HL-60/S4 (cell line): ENCODE measurements around the gene ISOC2.

ENCODE experiments used
- in situ Hi-C: fragments of 300-500 bp; cut with MboI; formaldehyde crosslinking; loops from 2 replicates; pipeline ENCODE4 v1.14.3; 2022; ENCODE audit warnings: low sequenced_read_pairs

Gene ISOC2

DNA sequence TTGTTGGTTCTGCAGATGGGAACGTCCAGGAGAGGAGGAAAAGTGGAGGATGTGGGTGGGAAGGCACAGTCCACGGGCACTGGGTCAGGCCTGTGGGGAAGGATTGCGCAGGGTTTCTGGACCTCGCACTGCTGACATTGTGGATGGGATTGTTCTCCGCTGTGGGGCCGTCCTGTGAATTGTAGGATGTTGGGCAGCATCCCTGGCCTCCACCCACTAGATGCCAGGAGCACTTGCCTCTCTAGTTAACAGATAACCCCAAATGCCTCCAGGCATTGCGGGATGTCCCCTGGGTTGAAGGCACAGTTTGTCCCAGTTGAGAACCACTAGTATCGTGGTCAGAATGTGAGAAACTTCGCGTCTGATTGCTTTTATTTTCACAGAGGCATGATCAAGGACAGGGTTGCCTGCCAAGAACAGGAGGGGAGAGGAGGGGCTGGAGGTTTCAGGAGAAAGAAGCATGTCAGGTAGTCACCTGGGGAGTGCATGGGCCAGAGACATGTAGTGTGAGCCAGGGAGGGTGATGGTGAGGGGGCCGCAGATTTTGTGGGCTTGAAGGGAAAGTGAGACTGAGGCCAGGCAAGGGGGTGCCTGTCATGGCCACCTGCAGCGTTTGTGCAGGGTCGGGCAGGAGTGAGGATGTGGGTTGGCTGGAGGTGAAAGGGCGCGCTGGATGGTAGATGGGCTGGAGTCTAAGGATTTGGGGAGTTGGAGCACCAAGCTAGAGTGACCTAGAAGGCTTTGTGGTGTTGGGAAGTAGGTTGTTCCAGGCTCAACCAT, 18.2 kb upstream of the ISOC2 start:
- in situ Hi-C loops = no loop called here

DNA sequence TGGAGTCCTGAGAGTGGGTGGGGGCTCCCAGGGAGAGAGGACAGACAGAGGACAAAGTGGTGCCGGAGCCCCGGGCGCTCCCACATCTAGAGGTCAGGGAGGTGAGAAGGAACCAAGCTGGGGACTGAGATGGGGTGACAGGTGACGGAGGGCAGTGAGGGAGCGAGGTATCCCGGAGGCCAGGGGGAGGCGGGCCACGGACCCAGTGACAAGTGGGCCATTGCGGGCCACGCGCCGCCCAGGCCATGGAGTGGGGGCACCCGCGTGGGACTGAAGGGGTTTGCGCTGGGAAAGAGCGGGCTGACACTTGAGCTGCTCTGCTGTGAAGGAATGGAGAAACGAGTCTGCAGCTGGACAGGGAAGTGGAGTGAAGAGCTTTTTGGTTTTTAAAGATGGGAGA, 17.6 kb upstream of the ISOC2 start:
- in situ Hi-C loops = no loop called here

DNA sequence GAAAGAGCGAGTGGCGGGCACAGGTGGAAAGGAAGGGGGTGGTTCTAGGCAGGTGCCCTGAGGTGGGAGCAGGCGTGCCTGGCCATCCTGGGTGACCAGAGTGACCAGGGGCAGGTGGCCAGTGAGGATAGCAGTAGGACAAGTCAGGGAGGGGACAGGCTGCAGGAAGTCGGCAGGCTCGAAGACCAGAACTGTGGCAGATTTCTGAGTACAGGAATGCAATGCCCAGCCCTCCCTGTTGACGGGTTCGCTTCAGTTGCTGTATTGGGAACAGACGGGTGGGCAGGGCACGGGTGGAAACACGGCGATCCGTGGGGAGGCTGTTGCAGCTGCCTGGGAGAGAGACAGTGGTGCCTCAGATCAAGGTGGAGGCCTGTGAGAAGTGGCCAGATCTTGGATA, 16.9 kb upstream of the ISOC2 start:
- in situ Hi-C loops = no loop called here

DNA sequence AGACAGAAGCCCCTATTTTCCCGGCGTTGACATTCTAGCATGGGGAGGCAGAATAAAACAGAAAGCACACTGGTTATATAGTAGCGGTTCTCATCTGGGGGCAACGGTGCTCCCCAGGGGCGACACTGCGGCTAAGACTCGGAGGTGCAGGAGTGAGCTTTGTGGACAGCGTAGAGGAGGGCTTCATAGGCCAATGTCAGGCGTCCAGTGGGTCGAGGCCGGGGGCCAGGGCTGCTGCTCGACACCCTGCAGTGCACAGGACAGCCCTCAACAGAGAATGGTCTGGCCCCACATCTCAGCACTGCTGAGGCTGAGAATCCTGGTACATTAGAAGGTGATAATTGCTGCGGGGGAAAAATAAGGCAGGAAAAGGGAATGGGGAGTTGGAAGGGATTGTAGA, 16.5 kb upstream of the ISOC2 start:
- in situ Hi-C loops = no loop called here

DNA sequence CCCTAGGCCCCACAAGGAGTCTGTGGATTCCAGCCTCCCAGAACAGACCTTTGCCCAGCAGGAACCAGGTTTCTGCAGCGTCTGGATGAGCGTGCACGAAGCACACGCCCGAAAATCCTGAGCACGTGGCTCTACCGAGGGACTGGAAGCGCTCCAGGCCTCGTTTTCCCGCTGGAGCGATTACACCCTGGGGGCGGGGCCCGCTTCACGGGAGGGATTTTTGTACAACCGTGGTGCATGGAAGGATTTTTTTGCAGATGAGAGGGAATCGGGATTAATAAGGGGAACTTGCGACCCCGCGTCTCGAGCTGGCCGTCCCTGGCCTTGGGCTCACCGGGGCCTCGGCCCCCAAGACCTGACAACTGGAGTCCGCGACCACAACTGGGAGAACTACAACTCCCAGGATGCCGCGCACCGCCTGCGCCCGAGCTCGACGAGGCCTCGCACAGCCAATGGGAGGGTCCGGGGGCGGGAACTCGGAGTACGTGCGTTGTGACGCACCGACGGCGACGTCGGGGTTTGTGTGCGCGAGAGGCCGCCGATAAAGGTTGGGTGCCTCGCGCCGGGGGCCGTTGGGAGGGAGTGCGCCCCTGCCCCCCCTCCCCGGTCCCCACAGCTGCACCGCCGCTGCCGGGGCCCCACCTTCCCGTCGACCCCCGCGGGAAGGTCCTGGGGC, 14.8 kb upstream of the ISOC2 start, which contains the start of gene ZNF628:
ZNF628 (plus strand) TSS at position 518 of the 676 bp plus-strand sequence. CDS start 3,294 bp downstream, outside the sequence.
- in situ Hi-C loops = no loop called here

DNA sequence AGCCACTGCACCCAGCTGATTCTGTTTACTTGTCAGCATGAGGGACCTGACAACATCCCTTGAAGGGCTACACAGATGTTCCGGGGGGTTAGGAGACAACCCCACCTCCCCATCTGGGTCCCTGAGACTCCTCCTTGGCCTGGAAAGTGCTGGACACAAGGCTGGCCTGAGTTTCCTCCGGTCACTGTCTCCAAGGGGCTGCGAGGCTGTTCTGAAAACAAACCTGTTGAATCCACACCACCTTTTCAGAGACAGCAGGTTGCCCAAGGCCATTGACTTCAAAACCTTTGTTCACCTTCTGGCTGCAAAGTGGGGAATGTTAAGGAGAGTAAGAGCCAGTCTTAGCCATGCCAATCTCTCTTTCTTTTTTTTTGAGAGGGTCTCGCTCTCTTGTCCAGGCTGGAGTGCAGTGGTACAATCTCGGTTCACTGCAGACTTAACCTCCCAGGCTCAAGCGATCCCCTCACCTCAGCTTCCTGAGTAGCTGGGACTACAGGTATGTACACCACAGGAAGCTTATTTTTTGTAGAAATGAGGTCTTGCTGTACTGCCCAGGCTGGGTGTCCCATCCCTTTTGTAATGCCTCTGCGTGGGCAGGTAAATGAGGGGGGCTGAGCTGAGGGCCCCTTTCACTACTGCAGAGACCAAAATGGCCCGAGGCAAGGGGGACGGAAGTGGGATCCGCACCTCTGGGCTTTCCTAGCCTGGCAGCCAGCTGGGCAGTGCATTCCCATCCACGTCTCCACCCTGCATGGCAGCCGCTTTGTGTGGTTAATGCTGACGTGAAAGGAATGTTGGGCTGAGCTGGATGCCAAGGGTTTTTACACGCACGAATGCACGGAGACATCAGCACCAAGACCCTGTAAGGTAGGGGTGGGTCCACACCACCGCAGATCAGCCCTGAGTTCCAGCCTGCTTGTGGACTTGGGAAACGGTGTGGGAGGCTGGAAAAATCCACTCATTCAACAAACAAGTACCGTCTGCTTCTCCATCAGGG, 13.1 kb upstream of the ISOC2 start:
- in situ Hi-C loops = no loop called here

DNA sequence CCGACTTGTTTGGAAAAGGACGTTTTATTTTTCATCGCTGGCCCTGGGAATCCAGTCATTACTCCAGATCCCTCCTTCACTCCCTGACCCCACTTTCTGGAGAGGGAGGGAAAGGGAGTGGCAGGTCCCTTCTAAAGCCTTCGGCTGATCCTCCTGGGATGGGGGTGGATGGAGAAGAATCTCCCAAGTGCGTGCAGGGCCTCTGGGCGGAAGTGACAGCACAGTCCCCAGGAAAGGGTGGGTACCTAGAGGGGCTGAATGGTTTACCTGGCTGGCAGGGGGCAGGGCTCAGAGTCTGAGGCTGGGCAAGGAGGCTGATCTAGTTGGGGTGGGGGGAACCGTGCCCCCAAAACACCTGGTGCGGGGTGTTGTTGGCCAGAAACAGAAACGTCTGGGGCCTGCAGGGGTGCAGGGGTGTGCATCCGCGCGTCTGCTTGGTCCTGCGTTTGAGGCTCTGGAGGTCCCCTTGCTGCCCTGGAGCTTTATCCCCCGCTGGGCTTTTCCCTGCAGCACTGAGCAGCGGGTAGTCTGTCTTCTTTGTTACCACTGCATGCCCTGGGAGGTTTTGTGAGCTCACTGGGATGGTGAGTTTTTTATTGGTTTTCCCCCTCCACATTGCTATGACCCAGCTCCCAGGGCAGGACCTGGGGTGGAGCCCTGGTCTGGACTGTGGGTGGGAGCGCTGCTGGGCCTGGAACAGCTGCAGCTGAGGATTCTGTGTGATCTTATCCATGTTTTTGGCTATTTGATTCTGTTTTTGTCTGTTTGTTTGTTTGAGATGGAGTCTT, 12.0 kb upstream of the ISOC2 start:
- in situ Hi-C loops = no loop called here

DNA sequence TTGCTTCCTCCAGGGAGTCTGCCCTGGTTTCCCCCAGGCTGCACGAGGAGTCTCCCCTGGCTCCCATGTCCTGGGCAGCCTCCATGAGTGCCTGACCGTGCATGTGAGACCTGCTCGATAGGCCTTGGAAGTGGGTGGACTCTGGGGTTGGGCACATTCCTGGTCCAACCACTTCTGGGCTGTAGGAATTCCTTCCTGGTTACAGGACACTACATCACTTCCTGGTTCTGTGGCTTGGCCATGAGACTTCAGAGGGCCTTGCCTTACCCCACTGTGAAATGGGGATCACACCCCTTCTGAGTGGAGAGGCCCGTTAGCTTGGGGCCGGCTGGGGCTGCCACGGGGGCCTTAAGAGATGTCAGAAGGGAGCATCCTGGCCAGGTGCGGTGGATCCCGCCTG, 11.0 kb upstream of the ISOC2 start:
- in situ Hi-C loops = no loop called here

DNA sequence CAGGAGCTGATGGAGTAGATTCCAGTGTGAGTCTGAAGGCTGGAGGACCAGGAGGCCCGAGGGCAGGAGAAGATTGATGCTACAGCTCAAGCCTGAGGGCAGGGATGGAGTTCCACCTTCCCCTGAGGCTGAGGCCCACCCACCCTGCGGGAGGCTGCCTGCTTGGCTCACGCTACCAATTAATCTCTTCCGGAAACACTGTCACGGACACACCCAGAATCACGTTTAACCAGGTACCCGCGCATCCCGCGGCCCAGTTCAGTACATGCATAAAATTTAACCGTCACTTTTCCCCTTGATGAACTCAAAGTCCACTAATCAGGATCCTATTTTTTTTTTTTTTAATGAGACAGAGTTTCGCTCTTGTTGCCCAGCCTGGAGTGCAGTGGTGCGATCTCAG, 9.8 kb upstream of the ISOC2 start:
- in situ Hi-C loops = no loop called here

DNA sequence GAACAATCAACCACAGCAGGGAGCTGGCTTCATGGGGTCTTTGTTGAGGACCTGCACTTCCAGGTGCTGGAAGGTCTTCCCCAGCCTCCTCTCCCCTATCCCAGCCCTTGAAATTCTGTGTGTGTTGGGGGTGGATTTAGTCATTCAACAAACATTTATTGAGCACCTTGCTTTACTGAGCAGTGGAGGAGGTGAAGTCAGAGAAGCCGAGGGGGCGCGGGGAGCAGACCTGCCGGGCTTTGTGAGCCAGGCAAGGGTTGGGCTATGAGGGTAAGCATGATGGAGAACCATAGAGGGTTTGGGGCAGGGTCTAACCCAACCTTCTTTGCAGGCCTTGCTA, 6.6 kb upstream of the ISOC2 start:
- in situ Hi-C loops = no loop called here

DNA sequence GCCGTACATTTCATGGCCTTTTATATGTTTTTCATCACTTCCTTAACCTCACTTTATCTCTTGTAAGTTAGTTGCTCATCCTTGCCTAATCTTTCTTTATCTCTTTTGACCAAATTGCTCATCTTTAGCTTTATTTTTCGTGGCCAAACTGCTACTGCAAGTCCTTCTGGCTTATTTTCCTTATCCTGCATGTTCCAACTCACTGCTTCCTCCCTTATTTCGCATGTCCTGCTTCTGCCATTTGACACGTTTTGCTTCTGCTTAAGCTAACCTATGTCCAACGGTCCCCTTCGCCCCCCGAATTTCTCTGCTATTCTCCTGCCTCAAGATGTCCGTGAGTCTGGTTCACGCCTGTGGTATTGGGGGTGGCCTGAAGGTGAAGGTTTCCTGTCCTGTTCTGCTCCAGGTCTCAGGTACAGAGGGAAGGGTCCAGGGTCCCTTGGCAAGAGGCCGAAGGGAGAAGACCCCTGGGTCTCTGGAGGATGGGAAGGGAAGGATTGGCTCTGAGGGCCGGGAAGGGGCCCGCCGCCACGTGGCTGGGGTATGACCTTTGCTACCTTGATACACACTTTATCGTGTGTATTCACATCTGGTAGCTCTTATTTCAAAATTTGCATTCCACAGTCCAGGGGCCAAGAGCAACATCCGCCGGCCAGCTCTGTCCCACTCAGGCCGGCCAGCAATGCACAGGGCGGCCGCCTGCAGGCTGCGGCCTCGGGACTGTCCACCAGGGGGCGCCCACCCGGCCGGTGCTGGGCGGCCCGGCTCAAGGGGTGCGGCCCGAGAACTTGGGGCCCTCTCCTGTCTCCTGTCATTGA, 6.0 kb upstream of the ISOC2 start:
- in situ Hi-C loops = no loop called here

DNA sequence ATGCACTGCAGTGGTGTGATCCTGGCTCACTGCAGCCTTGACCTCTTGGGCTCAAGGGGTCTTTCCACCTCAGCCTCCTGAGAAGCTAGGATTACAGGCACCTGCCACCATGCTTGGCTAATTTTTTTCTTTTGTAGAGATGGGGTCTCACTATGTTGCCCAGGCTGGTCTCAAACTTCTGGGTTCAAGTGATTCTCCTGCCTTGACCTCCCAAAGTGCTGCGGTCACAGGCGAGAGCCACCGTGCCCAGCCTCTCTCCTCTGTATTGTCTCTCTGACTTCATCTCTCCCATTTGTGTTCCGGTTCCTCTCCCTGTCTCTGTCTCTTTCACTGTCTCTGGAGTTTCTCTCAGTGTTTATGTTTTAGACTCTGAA, 4.8 kb upstream of the ISOC2 start:
- in situ Hi-C loops = no loop called here

DNA sequence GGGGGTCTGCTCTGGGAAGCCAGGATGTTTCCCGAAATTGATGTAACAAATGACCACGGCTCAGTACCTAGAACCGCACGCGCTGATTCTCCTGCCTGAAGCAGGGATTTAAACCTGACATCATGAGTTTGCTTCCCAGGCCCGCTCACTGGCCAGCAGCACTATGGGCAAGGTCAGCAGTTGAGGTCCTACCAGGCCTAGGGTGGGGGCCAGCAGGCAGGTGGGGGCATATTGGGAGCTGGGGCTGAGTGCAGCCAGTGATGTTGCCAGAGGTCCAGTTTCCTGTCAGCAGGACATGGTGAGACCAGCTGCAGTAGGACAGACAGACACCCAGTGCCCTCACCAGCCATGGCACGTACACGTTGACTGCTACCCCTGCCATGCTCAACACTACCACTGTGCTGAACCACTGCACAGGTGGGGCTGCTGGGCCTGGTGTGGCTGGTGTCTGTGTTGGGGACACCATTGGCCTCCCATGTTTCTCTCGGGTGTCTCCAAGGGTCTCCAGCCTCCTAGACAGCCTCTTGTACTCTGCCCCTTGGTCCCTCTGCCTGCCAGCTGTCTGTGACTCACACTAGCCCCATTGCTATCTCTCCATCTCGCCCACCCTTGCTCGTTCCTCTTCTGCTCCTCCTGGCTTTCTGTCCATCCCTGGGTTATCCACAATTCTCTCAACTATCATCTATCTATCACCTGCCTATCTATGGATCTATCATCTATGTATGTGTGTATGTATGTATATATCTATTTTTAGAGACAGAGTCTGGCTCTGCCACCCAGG, 4.2 kb upstream of the ISOC2 start:
- in situ Hi-C loops = no loop called here

DNA sequence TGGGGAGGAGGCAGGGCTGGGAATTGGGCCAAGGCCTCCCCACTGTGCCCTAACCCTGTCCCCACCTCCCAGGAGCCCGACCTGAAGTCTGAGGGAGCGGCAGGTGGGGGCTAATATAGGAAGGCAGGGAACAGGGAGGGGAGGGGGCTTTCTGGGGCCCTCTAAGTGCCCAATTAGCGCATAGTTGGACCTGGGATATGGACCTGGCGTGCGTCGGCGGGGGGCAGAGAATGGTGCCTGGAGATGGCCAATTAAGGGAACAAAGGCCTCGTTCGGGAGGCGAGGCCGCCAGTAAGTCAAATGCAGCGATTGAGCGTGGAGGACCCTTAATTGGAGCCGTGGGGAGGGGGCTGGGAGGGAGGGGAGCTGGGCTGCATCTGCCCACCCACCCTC, 3.2 kb upstream of the ISOC2 start, which contains the start of gene C19orf85:
C19orf85 (minus strand) TSS at position 90 of the 393 bp plus-strand sequence. CDS start 197 bp downstream, outside the sequence.
- in situ Hi-C loops = no loop called here

DNA sequence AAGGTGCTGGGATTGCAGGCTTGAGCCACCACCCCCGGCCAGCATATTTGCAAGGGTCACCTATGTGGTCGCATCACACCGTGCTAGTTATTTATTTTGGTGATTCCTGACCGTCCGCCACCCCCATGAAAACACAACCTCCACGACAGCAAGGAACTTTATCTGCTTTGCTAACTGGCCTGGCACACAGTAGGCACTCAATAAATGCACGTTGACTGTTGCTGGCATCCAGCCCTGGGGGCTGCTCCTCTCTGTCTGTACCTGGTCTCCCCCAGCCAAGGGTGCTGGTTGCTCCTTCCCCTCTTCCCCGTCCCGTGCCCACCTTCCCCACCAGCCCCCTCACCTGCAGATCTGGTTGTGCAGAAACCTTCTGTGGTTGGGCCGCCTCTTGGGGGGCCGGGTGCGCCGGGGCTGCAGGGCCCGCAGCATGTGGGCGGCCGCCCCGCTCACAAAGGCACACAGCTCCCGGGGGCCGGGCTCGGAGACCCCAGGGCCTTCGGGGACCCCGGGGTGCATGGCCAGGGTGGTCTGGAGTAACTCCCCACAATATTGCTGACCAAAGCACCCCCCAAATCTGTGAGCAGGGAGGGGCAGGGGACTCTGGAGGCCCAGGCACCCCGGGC, 2.7 kb upstream of the ISOC2 start:
- in situ Hi-C loops = no loop called here

DNA sequence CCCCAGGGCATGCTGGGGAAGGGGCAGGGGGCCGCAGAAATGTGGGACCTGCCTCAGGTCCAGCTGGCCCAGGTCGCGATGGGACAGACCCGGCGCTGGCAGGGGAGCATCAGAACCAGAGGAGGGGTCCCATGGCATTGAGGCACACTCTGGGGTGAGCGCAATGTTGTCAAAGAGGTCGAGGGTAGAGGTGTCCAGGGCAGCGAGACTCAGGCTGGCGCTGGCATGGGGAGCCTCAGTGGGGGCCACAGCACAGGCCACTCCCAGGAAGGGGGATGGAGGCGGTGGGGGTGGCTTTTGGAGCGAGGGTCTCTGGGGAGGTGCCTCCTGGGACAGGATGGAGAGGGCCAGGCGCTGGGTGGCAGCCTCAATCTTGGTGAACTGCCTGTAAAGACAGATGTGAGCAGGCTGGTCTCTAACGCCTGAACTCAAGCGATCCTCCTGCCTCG, 2.2 kb upstream of the ISOC2 start:
- in situ Hi-C loops = no loop called here

DNA sequence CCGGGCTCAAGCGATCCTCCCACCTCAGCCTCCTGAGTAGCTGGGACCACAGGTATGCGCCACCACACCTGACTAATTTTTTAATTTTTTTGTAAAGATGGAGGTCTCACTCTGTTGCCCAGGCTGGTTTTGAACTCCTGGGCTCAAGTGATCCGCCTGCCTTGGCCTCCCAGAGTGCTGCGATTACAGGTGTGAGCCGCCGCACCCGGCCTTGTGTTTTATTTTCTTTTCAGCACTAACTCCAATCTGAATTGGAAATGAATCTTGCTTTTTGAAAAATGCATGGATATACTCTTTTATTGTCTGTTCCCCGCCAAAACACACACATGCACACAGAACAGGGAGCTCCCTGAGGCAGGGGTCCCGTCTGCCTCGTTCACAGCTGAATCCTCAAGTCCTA, 1.3 kb upstream of the ISOC2 start:
- in situ Hi-C loops = no loop called here

DNA sequence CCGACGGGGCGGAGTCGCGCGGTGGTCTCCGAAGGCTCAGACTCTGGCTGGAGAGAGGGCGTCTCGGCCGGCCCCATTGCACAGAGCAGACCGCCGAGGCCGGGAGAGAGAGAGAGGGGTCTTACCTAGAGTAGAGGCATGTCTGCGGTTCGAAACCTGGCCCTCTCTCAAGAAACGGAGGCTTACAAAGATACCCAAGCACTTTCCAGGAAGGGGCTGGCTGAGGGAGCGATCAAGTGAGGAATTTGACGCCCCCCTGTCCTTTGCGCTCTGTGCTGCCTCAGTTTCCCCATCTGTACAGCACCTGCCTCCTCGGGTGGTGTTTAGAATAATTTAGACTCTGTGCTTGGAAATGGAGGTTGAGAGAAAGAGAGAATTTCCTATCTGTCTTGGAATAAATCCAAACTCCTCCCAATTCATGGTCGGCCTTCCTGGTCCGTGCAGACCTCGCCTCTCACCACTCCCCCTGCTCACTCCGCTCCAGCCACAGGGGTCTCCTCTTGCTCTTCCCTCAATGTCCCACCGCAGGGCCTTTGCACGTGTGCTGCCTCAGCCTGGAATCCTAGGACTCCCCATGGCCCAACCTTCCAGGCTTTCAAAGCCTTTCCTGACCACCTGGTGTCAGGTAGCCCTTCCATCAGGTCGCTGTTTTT, 658 bp upstream of the ISOC2 start:
- in situ Hi-C loops = no loop called here
